Endothelial cell (in vitro differentiated cells): Measurements from ENCODE around the gene JPH3. TPM values are rescaled to one million over a fixed set of nuclear protein-coding genes. Genes with fewer than 3 reads are reported as not detected.

ENCODE experiments used
- DNase-seq: peaks from one replicate; pipeline ENCODE4 v3.0.0; 2021; ENCODE audit warnings: low spot score
- H3K27ac Mint-ChIP-seq: one replicate; pipeline ENCODE4 v1.8.0; 2021; ENCODE audit warnings: mixed read lengths, inconsistent platforms; ENCODE audit not compliant: unreplicated experiment
- H3K27me3 Mint-ChIP-seq: one replicate; pipeline ENCODE4 v1.8.0; 2021; ENCODE audit warnings: mild to moderate bottlenecking, moderate library complexity, mixed read lengths, inconsistent platforms; ENCODE audit not compliant: unreplicated experiment
- H3K36me3 Mint-ChIP-seq: one replicate; pipeline ENCODE4 v1.8.0; 2021; ENCODE audit warnings: mild to moderate bottlenecking, low read depth, mixed read lengths, inconsistent platforms; ENCODE audit not compliant: unreplicated experiment
- H3K4me1 Mint-ChIP-seq: one replicate; pipeline ENCODE4 v1.8.0; 2021; ENCODE audit warnings: mild to moderate bottlenecking, mixed read lengths, inconsistent platforms; ENCODE audit not compliant: unreplicated experiment
- H3K4me3 Mint-ChIP-seq: one replicate; pipeline ENCODE4 v1.8.0; 2021; ENCODE audit warnings: mild to moderate bottlenecking, mixed read lengths, inconsistent platforms; ENCODE audit not compliant: unreplicated experiment
- H3K9me3 Mint-ChIP-seq: one replicate; pipeline ENCODE4 v1.8.0; 2021; ENCODE audit warnings: mixed read lengths, inconsistent platforms; ENCODE audit not compliant: unreplicated experiment
- CTCF ChIP-seq: fragments of 200-600 bp; sonication (generic); IDR thresholded peaks from one replicate; pipeline ENCODE4 v1.5.0; 2021; ENCODE audit warnings: antibody characterized with exemption; ENCODE audit not compliant: unreplicated experiment
- total RNA-seq: library from RNA; stranded (reverse); fragmentation: NEBNext Ultra II Directional; extraction: Animal tissue kit (Norgen Biotek cat#: 25700); gene quantifications from one replicate; pipeline ENCODE4 v1.2.1, GENCODE V29; 2021; ENCODE audit not compliant: unreplicated experiment

The JPH3 gene
- total RNA-seq, 1 donor from 2014 or later: 19.1 TPM

GRCh38 chr16:87681981-87682570 is 79.8 kb downstream of the JPH3 start:
- Mint-ChIP-seq H3K27ac (no peak overlapping the region), H3K27me3 (peaks cover 14% of the 10 kb centered on the region)

GRCh38 chr16:87682852-87683399 is 80.6 kb downstream of the JPH3 start:
- Mint-ChIP-seq H3K4me3 (no peak overlapping the region), H3K27me3 (peaks cover 14% of the 10 kb centered on the region), H3K9me3 (no peaks in the 10 kb centered on the region), H3K27ac (no peak overlapping the region), H3K4me1 (peaks cover 3% of the 10 kb centered on the region), H3K36me3 (no peaks in the 10 kb centered on the region)
- TF ChIP-seq CTCF: no peak
- DNase-seq: no peak

More at GRCh38 chr16:87681981-87682570, 79.8 kb downstream of the JPH3 start:
- Mint-ChIP-seq H3K36me3 (no peaks in the 10 kb centered on the region), H3K4me1 (peaks cover 3% of the 10 kb centered on the region), H3K4me3 (no peak overlapping the region), H3K9me3 (no peaks in the 10 kb centered on the region)
- DNase-seq: no peak
- no peak for TF ChIP-seq CTCF

- H3K4me1 Mint-ChIP-seq: peaks cover 3% of the 10 kb centered on the region
- H3K36me3 Mint-ChIP-seq: no peaks in the 10 kb centered on the region
- no peak overlapping the region for H3K27ac Mint-ChIP-seq
- H3K4me3 Mint-ChIP-seq: no peak overlapping the region
- peaks cover 17% of the 10 kb centered on the region for H3K27me3 Mint-ChIP-seq
- no peaks in the 10 kb centered on the region for H3K9me3 Mint-ChIP-seq
- no peak for DNase-seq
- no peak for TF ChIP-seq CTCF
Measured at GRCh38 chr16:87684106-87684677, 81.9 kb downstream of the JPH3 start.

GRCh38 chr16:87684711-87685404 is 82.5 kb downstream of the JPH3 start:
- Mint-ChIP-seq H3K9me3 (no peaks in the 10 kb centered on the region), H3K4me3 (no peak overlapping the region), H3K27me3 (peaks cover 17% of the 10 kb centered on the region), H3K36me3 (no peaks in the 10 kb centered on the region), H3K4me1 (peaks cover 3% of the 10 kb centered on the region), H3K27ac (no peak overlapping the region)
- DNase-seq: no peak
- no peak for TF ChIP-seq CTCF

GRCh38 chr16:87685405-87685755 is 83.1 kb downstream of the JPH3 start:
- Mint-ChIP-seq H3K4me3 (no peak overlapping the region), H3K36me3 (no peaks in the 10 kb centered on the region), H3K4me1 (peaks cover 3% of the 10 kb centered on the region), H3K9me3 (no peaks in the 10 kb centered on the region), H3K27me3 (peaks cover 17% of the 10 kb centered on the region), H3K27ac (no peak overlapping the region)
- TF ChIP-seq CTCF: no peak
- DNase-seq: no peak
